SK-N-DZ (cell line): ENCODE results near the gene MRPL55.

Experiments used
- DNase-seq: peaks from one replicate; pipeline ENCODE4 v3.0.0-alpha.2; 2015; ENCODE audit warnings: low spot score
- small RNA-seq, 2 experiments: library from RNA; depleted of rRNA; stranded (forward); fragments of <200 nt; gene quantifications; one replicate each; pipeline ENCODE3, GENCODE V24; 2014

MRPL55 gene

DNA sequence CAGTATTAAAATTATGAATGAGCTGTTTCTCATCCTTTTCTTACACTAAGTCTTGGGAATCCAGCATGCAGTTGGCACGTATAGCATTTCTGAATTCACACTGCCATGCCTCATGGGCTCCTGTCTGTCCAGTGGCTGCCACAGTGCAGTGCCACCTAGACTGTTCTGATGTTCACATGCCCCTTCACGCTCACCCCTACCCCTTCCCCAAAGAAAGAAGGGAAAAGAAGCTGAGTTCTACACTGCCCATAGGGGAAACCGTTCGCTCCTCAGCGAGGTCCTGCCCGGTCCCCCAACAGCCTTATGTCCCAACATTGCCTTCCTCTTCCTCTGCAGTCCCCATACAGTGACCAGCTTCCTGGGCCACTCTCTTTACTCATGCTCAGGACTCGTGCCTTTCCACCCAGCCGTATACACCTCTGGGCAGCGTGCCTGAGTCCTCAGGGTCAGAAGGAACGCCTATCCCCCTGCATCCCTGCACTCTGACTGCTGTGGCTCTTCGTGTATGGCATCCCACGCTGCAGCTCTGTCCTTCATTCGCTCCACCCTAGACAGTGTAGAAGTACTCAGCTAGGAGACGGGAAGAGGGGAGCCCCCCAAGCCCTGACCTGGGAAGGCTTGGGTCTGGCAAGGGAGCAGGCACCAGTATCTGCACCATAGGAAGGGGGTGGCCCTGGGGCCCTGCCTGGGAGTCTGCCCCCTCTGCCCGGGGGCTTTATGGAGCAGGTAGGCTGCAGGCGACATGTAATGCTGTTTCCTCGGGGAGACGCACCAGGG, 50.7 kb downstream of the MRPL55 start:
- no peak for DNase-seq

Small RNA genes within 50 kb of the gene (small RNA-seq; reads per million reads assigned to genes)
- gene AL359510.1, result 0 reads per million in 2 experiments
